HG03060 (cell line): Measurements from ENCODE around the gene CHD8.
"Not testable (repeated sequence)": the region's sequence is repeated elsewhere in the genome, so short reads cannot be mapped to it uniquely, and the experiment has no call there.

Experiments used
- ATAC-seq: cut with Tn5 transposase; IDR thresholded peaks from one replicate; pipeline ENCODE4 v1.9.1; 2021; ENCODE audit warnings: low read depth, moderate number of reproducible peaks; ENCODE audit not compliant: unreplicated experiment

CHD8 gene

GRCh38 chr14:21455912-21456667 is at the start of gene CHD8:
Gene CHD8, minus strand, starts transcription at chr14:21456123. Its CDS starts 24,480 bp downstream, at chr14:21431643.
- ATAC-seq: peak; percentile 97

DNA sequence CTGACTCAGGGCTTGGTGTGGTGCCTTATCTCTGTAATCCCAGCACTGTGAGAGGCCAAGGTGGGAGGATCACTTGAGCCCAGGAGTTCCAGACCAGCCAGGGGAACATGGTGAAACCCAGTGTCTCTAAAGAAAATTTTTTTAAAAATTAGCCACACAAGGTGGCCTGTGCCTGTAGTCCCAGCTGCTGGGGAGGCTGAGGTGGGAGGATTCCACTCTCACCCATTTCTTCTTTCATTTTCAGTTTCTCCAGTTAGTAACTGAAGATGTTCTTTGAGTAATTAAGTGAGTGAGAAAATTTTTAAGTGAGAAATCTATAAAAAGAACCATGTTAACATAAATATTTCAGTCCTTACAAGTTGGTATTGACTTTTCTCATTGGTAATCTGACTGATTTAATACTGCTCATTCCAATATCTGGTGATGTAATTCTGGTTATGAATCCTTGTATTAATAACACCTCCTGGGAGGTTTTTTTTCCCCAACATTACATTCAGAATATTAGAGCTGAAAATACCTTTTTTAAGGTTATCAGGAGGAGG is 49.2 kb upstream of the CHD8 start:
- ATAC-seq: peak; percentile 63

GRCh38 chr14:21503376-21503775 is 47.5 kb upstream of the CHD8 start:
- ATAC-seq: no peak

DNA sequence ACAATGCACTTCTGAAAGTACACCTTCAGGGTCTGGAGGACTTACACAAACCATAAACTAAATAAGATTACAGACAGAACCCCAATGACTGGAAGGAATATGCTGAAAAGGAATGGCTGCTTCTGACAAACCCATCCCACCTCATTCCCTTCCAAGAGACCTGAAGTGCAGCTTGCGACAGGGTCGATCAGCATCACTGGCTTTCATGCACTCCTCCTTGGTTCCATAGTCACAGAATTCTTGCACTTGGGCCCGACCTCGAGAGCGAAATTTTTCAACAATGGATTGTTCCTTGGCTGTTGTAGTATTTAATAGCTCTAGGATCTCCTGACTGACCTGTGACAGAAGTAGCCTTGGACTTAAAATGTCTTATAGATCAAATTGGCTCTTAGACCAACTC is 45.6 kb upstream of the CHD8 start:
- no peak for ATAC-seq

DNA sequence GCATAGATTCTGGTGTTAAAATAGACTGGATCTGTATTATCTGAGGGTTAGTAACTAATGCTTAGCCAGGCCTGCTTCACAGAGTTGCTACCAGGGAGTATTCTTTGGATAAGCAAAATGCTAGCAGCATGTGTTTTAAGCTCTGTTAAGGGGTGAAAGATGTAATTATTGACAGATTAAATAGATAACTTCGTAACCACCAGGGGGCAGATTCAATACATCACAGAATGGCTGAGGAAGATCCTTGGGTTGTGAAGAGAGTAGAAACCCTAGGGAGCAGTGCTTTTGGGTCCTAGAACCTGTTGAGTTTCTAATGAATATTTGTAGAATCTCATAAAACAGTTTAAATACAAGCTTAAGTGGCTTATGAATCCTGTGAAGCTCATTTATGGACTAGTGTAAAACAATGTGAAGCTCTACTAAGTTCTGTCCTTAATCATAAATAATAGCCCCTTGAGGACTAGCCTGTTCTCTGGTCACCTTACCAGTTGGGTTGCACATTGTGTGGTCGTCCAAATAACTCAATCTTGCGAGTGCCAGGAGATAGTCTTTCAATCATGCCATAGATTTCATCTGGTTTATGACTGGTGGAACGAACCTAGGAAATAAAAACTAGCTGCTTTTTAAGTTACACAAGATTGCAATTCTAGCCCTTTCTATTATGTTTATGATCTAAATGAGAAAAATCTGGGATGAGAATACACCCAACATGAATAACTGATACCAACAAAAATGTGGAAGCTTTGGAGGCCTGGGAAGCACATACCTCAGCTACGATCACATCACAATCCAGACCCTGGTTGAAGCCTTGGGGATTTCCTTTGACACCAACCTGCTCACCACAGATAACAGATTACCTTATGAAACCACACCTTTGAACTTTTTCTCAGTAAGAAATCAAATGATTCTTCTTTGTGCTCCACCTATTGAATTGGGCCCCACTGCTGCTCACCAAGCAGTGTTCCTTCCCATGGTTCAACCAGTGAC is 42.9 kb upstream of the CHD8 start:
- ATAC-seq: no peak

GRCh38 chr14:21496453-21496852 is 40.5 kb upstream of the CHD8 start:
- no peak for ATAC-seq

DNA sequence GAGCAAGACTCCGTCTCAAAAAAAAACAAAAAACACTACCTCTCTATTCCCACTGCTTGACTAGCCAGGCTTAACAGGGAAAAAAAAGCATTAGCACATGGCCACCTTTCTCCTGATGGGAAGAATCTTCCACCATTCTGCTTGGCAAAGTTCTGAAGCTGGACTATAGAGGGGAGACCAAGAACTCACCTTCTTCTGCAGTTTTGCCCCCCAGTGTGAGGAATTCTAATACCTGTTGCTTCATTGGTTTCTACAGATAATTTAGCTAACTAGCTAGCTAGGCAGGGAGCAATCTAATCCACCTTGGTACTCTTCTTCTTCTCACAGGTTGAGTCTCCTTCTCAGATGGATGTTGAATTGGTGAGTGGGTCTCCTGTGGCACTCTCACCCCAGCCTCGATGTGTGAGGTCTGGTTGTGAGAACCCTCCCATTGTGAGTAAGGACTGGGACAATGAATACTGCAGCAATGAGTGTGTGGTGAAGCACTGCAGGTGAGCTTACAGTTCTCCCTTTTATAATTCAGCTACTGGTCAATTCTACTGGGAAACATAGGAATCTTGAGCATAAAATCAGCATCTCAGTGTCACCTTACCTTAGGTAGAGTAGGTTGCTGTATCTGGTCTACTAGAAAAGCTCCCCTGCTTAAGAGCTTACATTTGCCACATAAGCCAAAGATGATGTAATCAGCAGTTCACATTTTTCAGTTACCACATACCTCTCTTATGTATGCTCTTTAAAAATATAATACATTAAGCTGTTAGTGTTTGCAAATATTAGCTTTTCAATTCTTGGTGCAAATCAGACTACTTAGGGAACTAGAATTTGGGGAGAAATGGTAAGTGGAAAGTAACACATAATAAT is 39.2 kb upstream of the CHD8 start:
- ATAC-seq: no peak

- no peak for ATAC-seq
These were observed 30.7 kb upstream of the CHD8 start for GRCh38 chr14:21486640-21487087.

- ATAC-seq: peak; percentile 99
These were observed 21.2 kb upstream of the CHD8 start, which contains the start of the genes RAB2B and TOX4 for GRCh38 chr14:21476925-21477681. Gene RAB2B, minus strand, starts transcription at chr14:21476959. Its CDS starts 87 bp downstream, at chr14:21476872. Gene TOX4, plus strand, starts transcription at chr14:21477195. Its CDS starts 84 bp downstream, at chr14:21477279.

DNA sequence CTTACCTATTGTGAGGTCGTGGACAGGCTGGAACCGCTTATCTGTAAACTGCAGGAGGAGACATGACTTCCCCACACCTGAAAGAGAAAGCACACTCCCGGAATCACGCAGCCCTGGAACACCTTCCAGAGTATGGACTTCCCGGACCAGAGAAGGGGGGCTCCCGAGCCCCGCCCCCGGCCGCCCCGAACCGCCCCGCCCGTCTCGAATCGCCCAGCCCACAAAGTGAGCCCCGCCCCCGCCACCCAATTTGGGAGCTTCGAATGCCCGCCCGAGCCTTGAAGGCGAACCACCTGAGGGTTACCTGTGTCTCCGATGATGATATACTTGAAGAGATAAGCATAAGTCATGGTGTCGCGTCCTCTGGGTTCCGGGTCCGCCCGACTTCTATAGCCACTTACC is 20.6 kb upstream of the CHD8 start:
- peak; percentile 2 for ATAC-seq

DNA sequence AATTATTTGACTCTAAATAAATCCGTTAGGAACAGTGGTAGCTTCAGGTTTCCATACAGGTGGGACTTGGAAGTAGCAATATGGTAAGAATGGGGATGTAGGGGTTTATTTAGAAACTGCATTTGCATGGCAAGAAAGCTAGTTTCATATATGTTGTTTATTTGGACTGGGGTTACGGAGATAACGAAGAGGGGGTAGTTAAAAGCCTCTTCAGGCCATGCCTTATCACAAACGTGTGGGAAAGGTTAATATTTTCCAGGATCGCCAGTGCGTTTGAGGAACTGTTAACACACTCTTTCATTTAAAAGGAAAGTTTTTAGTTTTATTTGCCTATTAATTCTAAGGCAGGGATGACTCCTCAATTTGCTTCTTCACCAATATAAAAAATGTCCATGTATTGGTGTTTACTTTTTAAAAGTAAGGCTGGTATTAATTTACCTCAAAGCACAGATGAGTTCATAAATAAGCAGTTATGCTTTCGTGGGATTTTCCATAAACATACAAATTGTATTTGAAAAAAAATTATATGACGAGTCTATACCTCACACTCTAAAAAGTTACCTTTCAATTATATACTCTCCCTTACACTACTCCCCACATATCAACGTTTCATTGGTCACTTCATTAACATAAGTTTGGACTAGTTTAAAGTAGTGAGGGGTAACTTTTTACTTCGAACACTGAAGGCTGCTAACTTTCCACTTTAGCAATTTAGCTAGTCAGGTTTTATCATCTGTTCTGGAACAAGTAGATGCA is 20.0 kb upstream of the CHD8 start:
- peak; percentile 4 for ATAC-seq

GRCh38 chr14:21467616-21468015 is 11.7 kb upstream of the CHD8 start:
- no peak for ATAC-seq

DNA sequence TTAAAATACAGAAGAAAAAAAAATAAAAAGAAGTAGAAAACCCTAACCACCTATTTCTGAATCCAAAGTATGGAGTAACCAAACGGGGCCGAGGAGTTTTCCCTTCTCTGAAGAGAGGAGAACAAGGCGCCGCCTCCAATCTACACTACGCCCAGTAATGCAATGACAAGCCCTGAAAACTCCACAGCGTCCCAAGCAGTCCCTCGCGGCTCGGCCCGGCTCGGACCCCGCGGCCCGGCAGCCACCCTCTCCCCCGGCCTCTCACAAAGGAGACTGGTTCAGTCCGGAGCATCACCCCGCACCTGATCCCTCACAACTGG is 371 bp downstream of the CHD8 start:
- ATAC-seq: no peak

GRCh38 chr14:21454843-21455544 is 929 bp downstream of the CHD8 start:
- ATAC-seq: no peak

- ATAC-seq: no peak
These were observed 6.1 kb downstream of the CHD8 start for GRCh38 chr14:21449899-21450216.

GRCh38 chr14:21442657-21443056 is 13.3 kb downstream of the CHD8 start:
- not testable (repeated sequence) for ATAC-seq

GRCh38 chr14:21440859-21441258 is 15.1 kb downstream of the CHD8 start:
- no peak for ATAC-seq
